ENCODE data around the gene DENND4B. TPM values are rescaled to one million over a fixed set of nuclear protein-coding genes. Genes with fewer than 3 reads are reported as not detected.

Gene DENND4B
- total and polyA plus RNA-seq, 10 of the 15 experiments (the other 5 are each of a cell fraction or from before 2014, with no cell fraction given), result 12.0 to 74.8 (median 22.7) TPM

DNA sequence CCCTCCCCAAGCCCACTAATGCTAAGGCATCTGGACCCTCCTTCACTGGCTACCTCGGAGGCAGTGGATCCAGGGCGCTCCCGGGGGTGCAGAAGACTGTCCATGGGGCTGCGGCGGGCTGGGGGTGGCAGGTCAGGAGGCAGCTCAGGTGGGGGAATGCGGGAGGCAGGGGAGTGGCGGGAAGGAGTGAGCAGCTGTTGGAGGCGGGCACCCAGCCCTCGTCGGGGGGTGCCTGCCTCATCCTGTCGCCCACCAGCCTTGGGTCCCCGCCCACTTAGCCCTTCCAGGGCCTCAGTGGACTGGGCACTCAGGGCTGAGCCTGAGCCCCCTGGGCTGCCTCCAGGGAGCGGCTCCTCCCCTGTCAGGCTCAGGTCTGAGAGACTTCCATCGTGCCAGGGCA is 13.1 kb downstream of the DENND4B start:
- intact Hi-C loops (cut with micrococcal nuclease; ENCODE audit: unreplicated experiment) (no loop called here), in situ Hi-C loops (cut with MboI) (no loop called here)
- no peak overlapping the region for H2AFZ ChIP-seq (ENCODE audit: control insufficient read depth, low read depth, low read length)
- RAD21 ChIA-PET (ENCODE audit: unreplicated experiment), result no interaction called here
- FAIRE-seq (no peak), DNase-seq (ENCODE audit: low read depth, low spot score) (no peak), ATAC-seq (no peak)
- no peak overlapping the region for H3K9ac ChIP-seq (ENCODE audit: control insufficient read depth, insufficient read depth, low read length)
- CTCF ChIA-PET, result no interaction called here
- H3K4me3 ChIP-seq, result no peak overlapping the region
- POLR2A ChIA-PET, result no interaction called here
- H3K27me3 ChIP-seq (replicated peaks in 1 of 2; ENCODE audit: control insufficient read depth in 2 of 2, insufficient read depth in 2 of 2, low read length in 1 of 2), result no peaks in the 10 kb centered on the region
- no TSS peak for BruUV-seq (replicated peaks)
- H3K79me2 ChIP-seq (ENCODE audit: control insufficient read depth, insufficient read depth, low read length), result no peaks in the 10 kb centered on the region
- no peak overlapping the region for H3K27ac ChIP-seq (ENCODE audit: control insufficient read depth, insufficient read depth)
- peaks cover 8% of the 10 kb centered on the region for H3K4me1 ChIP-seq (ENCODE audit: control insufficient read depth, insufficient read depth, low read length)
- SMC1A ChIA-PET (ENCODE audit: uncharacterized antibody, unreplicated experiment), result no interaction called here
- H3K4me2 ChIP-seq (ENCODE audit: control insufficient read depth, insufficient read depth), result no peak overlapping the region
- H3K9me3 ChIP-seq (replicated peaks; ENCODE audit: control insufficient read depth, insufficient read depth, low read length), result no peaks in the 10 kb centered on the region
- TF ChIP-seq, protein P1, sequence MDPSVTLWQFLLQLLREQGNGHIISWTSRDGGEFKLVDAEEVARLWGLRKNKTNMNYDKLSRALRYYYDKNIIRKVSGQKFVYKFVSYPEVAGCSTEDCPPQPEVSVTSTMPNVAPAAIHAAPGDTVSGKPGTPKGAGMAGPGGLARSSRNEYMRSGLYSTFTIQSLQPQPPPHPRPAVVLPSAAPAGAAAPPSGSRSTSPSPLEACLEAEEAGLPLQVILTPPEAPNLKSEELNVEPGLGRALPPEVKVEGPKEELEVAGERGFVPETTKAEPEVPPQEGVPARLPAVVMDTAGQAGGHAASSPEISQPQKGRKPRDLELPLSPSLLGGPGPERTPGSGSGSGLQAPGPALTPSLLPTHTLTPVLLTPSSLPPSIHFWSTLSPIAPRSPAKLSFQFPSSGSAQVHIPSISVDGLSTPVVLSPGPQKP (IDR thresholded peaks at IDR 0.05; ENCODE audit: low read depth, low read length), result no peak
- TF ChIP-seq CBX5 (IDR thresholded peaks at IDR 0.05; ENCODE audit: low read depth) (no peak), JUNB (IDR thresholded peaks at IDR 0.05) (no peak), CHD4 (IDR thresholded peaks at IDR 0.05) (no peak), STAT3 (IDR thresholded peaks at IDR 0.05; ENCODE audit: low read depth, low read length) (no peak), NFXL1 (IDR thresholded peaks at IDR 0.05; ENCODE audit: borderline replicate concordance) (no peak), SUZ12 (IDR thresholded peaks at IDR 0.05; ENCODE audit: unreplicated experiment) (no peak), KAT2A (conservative IDR thresholded peaks at IDR 0.05; ENCODE audit: control insufficient read depth, low read depth, low read length) (no peak), ZSCAN29 (IDR thresholded peaks at IDR 0.05) (no peak)
- H4K20me1 ChIP-seq (ENCODE audit: control insufficient read depth, insufficient read depth), result no peaks in the 10 kb centered on the region
- peaks cover 19 to 26% of the 10 kb centered on the region in 2 experiments; a peak in 3 of 4 replicates for H3K36me3 ChIP-seq (ENCODE audit: control insufficient read depth in 2 of 2, insufficient read depth in 2 of 2, low read length in 1 of 2)
- WGBS (ENCODE audit: insufficient coverage, insufficient replicate concordance, low lambda C conversion rate, missing lambda C conversion rate), result 93% methylated on average over 11 of the region's 14 CpGs

All from GM12878 (cell line).